A673 (cell line): ENCODE measurements around the gene FBP1. TPM values are rescaled to one million over a fixed set of nuclear protein-coding genes. Genes with fewer than 3 reads are reported as not detected.

Source experiments
- BruUV-seq: library from RNA; stranded (reverse); fragments of 400-500 nt; replicated peaks from 2 replicates; lab custom pipeline; 2021; lab: Mats Ljungman, UMichigan
- CTCF ChIA-PET: fragments of 300-600 bp; sonication (Branson Sonifier 250); formaldehyde crosslinking; loops from one replicate; lab custom pipeline; 2022; ENCODE audit warnings: antibody characterized with exemption; lab: Charles Lee
- POLR2A ChIA-PET: fragments of 300-600 bp; sonication (Branson Sonifier 250); formaldehyde crosslinking; loops from one replicate; lab custom pipeline; 2022; ENCODE audit warnings: antibody characterized with exemption; ENCODE audit not compliant: low non-redundant PET; lab: Charles Lee
- DNase-seq: peaks from one replicate; pipeline ENCODE4 v3.0.0-alpha.2; 2015; ENCODE audit warnings: low spot score
- H3K27ac ChIP-seq: fragments of 200-600 bp; sonication (generic); 2 replicates; pipeline ENCODE4 v1.5.1; 2016; ENCODE audit warnings: mixed run types, low read depth, mild to moderate bottlenecking, mixed read lengths, antibody characterized with exemption, low read length; ENCODE audit not compliant: poor library complexity, severe bottlenecking
- H3K27me3 ChIP-seq: fragments of 200-600 bp; sonication (generic); replicated peaks from 2 replicates; pipeline ENCODE4 v1.6.1; 2017; ENCODE audit warnings: mixed run types, low read depth, mild to moderate bottlenecking, mixed read lengths, antibody characterized with exemption, low read length; ENCODE audit not compliant: insufficient read depth, poor library complexity
- H3K36me3 ChIP-seq: fragments of 200-600 bp; sonication (generic); 2 replicates; pipeline ENCODE4 v1.6.1; 2016; ENCODE audit warnings: mixed run types, mild to moderate bottlenecking, mixed read lengths, antibody characterized with exemption, low read length; ENCODE audit not compliant: insufficient read depth, poor library complexity, severe bottlenecking
- H3K4me1 ChIP-seq: fragments of 200-600 bp; sonication (generic); 2 replicates; pipeline ENCODE4 v1.6.1; 2017; ENCODE audit warnings: mixed run types, mild to moderate bottlenecking, mixed read lengths, antibody characterized with exemption, low read length; ENCODE audit not compliant: insufficient read depth, poor library complexity, severe bottlenecking
- H3K4me3 ChIP-seq: fragments of 200-600 bp; sonication (generic); 2 replicates; pipeline ENCODE4 v1.5.1; 2016; ENCODE audit warnings: low read depth, mixed run types, mild to moderate bottlenecking, mixed read lengths, low read length; ENCODE audit not compliant: poor library complexity, severe bottlenecking
- H3K9me3 ChIP-seq: fragments of 200-600 bp; sonication (generic); 2 replicates; pipeline ENCODE4 v1.6.1; 2016; ENCODE audit warnings: mixed run types, low read depth, mild to moderate bottlenecking, mixed read lengths, antibody characterized with exemption, low read length; ENCODE audit not compliant: poor library complexity, severe bottlenecking
- EZH2 ChIP-seq: fragments of 200-600 bp; sonication (generic); IDR thresholded peaks from 2 replicates; pipeline ENCODE4 v1.6.1; 2017; ENCODE audit warnings: borderline replicate concordance, low read depth, mild to moderate bottlenecking, mixed read lengths, antibody characterized with exemption, low read length; ENCODE audit not compliant: poor library complexity, severe bottlenecking
- intact Hi-C: fragments of 100-400 bp; cut with micrococcal nuclease; formaldehyde crosslinking; loops from one replicate; pipeline ENCODE4 v1.10.0; 2022; ENCODE audit not compliant: unreplicated experiment
- total RNA-seq: library from RNA; stranded (reverse); gene quantifications from 2 replicates; pipeline ENCODE4 v1.2.3, GENCODE V29; 2021
- TF ChIP-seq, protein P1 (sequence below): fragments of 300-800, 200-600 bp; sonication (generic); conservative IDR thresholded peaks from 2 replicates; pipeline ENCODE4 v1.5.1; 2017; ENCODE audit warnings: low read depth, mild to moderate bottlenecking, antibody characterized with exemption, low read length, moderate library complexity, mixed read lengths

FBP1 gene
- total RNA-seq, 1 experiment from 2014 or later, result not detected

DNA sequence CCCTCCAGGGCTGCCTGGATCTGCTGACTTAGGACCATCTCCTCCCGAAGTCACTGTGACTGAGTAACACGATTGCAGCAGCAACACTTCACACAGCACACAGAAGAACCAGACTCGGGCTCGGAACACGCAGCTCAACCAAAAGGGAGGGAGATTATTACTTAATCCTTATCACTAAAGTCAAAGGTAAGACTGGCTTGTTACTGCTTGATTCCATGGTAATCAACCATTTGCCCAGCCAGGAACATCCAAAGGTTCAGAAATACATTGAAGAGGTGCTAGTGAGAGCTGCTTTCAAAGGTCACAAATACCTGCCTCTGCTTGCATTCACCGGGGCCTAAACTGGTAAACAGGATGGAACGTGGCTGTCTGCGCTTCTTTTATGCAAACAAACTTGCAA lies 7.7 kb downstream of the FBP1 start:
- no peak for DNase-seq
- no peaks in the 10 kb centered on the region for H3K9me3 ChIP-seq
- no peaks in the 10 kb centered on the region for H3K36me3 ChIP-seq
- BruUV-seq, result no TSS peak
- no peak overlapping the region for H3K27ac ChIP-seq
- ChIA-PET CTCF (no interaction called here), POLR2A (no interaction called here)
- no peaks in the 10 kb centered on the region for H3K4me1 ChIP-seq
- intact Hi-C loops, result no loop called here
- H3K4me3 ChIP-seq, result no peak overlapping the region
- H3K27me3 ChIP-seq, result peaks cover 10% of the 10 kb centered on the region
- TF ChIP-seq, protein P1, sequence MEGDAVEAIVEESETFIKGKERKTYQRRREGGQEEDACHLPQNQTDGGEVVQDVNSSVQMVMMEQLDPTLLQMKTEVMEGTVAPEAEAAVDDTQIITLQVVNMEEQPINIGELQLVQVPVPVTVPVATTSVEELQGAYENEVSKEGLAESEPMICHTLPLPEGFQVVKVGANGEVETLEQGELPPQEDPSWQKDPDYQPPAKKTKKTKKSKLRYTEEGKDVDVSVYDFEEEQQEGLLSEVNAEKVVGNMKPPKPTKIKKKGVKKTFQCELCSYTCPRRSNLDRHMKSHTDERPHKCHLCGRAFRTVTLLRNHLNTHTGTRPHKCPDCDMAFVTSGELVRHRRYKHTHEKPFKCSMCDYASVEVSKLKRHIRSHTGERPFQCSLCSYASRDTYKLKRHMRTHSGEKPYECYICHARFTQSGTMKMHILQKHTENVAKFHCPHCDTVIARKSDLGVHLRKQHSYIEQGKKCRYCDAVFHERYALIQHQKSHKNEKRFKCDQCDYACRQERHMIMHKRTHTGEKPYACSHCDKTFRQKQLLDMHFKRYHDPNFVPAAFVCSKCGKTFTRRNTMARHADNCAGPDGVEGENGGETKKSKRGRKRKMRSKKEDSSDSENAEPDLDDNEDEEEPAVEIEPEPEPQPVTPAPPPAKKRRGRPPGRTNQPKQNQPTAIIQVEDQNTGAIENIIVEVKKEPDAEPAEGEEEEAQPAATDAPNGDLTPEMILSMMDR, result no peak
- TF ChIP-seq EZH2, result no peak

DNA sequence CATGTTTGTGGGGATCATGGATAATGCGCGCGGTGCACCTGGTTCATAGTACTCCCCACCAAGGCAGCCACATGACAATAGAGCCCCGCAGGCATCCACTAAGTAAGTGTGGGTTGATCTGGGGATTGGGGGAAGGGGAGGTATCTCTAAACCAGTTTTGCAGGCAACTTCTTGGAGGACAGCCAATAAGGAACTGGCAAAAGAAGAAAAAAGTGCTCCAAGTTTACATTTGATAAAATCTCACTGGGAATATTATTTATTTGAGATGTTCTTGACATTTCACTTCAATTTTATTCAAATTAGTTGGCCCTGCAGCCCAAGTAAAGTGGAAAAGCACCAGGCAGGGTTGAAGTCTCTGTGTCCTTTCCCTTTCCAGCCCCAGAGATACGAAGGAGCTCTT lies 8.5 kb downstream of the FBP1 start:
- no peaks in the 10 kb centered on the region for H3K4me1 ChIP-seq
- no peaks in the 10 kb centered on the region for H3K9me3 ChIP-seq
- BruUV-seq, result no TSS peak
- H3K36me3 ChIP-seq, result no peaks in the 10 kb centered on the region
- intact Hi-C loops, result no loop called here
- ChIA-PET POLR2A (no interaction called here), CTCF (no interaction called here)
- no peak for TF ChIP-seq EZH2
- no peak for DNase-seq
- H3K27ac ChIP-seq, result no peak overlapping the region
- peaks cover 10% of the 10 kb centered on the region for H3K27me3 ChIP-seq
- no peak overlapping the region for H3K4me3 ChIP-seq

DNA sequence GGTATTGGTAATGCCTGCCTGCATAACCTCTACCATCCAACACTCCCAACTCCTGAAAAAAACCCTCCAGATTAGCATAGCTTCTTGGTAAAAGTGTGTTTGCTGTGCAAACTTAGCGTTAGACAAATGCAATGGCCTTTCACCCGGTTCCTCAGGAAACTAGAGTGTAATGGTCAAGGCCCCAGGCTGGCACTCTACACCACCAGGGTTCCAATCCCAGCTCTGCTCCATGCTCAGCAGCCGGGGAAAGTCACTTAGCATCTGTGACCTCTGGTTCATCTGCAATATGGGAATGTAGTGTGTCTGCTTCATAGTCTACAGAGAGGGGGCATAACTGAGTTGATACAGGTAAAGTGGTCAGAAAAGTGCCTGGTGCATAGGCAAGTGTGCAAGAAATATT lies 9.0 kb downstream of the FBP1 start:
- no peak for DNase-seq
- Histone ChIP-seq H3K27ac (no peak overlapping the region), H3K9me3 (no peaks in the 10 kb centered on the region), H3K4me1 (no peaks in the 10 kb centered on the region), H3K36me3 (no peaks in the 10 kb centered on the region), H3K4me3 (no peak overlapping the region), H3K27me3 (peaks cover 5% of the 10 kb centered on the region)
- no TSS peak for BruUV-seq
- ChIA-PET POLR2A (no interaction called here), CTCF (no interaction called here)
- intact Hi-C loops, result no loop called here
- no peak for TF ChIP-seq EZH2
- TF ChIP-seq, protein P1, result no peak

DNA sequence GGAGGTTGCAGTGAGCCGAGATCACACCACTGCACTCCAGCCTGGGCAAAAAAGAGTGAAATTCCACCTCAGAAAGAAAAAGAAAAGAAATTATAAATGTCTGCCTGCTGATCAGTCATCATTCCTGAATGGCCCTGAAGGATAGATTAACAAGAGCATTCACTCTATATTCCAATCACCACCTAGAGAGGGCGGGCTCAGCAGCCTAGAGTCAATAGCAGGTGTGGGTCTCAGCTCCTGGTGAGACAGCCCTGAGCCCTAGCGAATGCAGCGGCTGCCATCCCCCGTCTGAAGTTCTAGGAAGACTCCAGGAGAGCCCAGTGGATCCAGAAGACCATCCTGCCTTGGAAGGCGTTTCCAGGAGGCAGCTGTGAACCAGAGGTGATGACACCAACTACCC lies 12.0 kb downstream of the FBP1 start:
- H3K9me3 ChIP-seq, result no peaks in the 10 kb centered on the region
- no peak overlapping the region for H3K27ac ChIP-seq
- H3K27me3 ChIP-seq, result peaks cover 5% of the 10 kb centered on the region
- BruUV-seq, result no TSS peak
- no peak for TF ChIP-seq EZH2
- TF ChIP-seq, protein P1, result no peak
- ChIA-PET POLR2A (no interaction called here), CTCF (no interaction called here)
- DNase-seq, result no peak
- H3K4me3 ChIP-seq, result no peak overlapping the region
- no peaks in the 10 kb centered on the region for H3K4me1 ChIP-seq
- H3K36me3 ChIP-seq, result no peaks in the 10 kb centered on the region
- intact Hi-C loops, result no loop called here
